DND-41 (cell line): ENCODE results near the gene TMEM190.

Source experiments
- EZH2 ChIP-seq: IDR thresholded peaks from 3 replicates; pipeline ENCODE4 v1.6.1; 2012; ENCODE audit warnings: borderline replicate concordance, low read depth, mild to moderate bottlenecking, moderate library complexity, low read length, inconsistent platforms; ENCODE audit not compliant: severe bottlenecking
- TF ChIP-seq, protein P1 (sequence below): IDR thresholded peaks from 2 replicates; pipeline ENCODE4 v1.5.1; 2012; ENCODE audit warnings: borderline replicate concordance, low read length, moderate library complexity, mild to moderate bottlenecking; ENCODE audit not compliant: poor library complexity, severe bottlenecking; ENCODE audit errors: extremely low read depth

DNA sequence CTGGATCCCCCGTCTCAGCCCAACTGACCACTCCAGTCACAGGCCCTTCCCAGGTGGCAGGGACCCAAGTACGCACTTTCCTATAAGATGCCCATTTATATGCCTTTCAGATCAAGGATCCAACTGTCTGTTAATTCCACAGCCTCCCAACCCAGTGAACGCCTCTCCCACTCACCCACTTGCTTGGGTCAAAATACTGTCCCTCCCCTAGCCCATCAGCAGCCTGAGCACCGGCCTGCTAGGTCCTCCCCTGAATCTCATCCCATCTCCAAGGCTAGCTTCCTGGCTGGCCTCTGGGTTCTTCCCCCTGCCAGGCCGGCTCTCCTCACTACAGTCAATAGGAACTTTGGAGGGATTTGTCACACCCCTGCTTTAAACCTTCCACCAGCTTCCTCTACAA, 29.0 kb downstream of the TMEM190 start:
- TF ChIP-seq, protein P1, sequence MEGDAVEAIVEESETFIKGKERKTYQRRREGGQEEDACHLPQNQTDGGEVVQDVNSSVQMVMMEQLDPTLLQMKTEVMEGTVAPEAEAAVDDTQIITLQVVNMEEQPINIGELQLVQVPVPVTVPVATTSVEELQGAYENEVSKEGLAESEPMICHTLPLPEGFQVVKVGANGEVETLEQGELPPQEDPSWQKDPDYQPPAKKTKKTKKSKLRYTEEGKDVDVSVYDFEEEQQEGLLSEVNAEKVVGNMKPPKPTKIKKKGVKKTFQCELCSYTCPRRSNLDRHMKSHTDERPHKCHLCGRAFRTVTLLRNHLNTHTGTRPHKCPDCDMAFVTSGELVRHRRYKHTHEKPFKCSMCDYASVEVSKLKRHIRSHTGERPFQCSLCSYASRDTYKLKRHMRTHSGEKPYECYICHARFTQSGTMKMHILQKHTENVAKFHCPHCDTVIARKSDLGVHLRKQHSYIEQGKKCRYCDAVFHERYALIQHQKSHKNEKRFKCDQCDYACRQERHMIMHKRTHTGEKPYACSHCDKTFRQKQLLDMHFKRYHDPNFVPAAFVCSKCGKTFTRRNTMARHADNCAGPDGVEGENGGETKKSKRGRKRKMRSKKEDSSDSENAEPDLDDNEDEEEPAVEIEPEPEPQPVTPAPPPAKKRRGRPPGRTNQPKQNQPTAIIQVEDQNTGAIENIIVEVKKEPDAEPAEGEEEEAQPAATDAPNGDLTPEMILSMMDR: no peak
- no peak for TF ChIP-seq EZH2
